Common myeloid progenitor, CD34-positive (primary cell): ENCODE results near the gene CDC42BPA.
"Not testable (repeated sequence)": the region's sequence is repeated elsewhere in the genome, so short reads cannot be mapped to it uniquely, and the experiment has no call there.

ENCODE experiments used
- CTCF ChIA-PET: fragments of 350-600 bp; sonication (Branson Sonifier 250); formaldehyde crosslinking; loops from one replicate; lab custom pipeline; 2021; ENCODE audit warnings: antibody characterized with exemption; lab: Charles Lee
- POLR2A ChIA-PET: fragments of 350-600 bp; sonication (Branson Sonifier 250); formaldehyde crosslinking; loops from one replicate; lab custom pipeline; 2021; ENCODE audit warnings: antibody characterized with exemption; lab: Charles Lee
- DNase-seq, 3 donors: peaks; one replicate each; pipeline versions ENCODE4 v3.0.0 to v3.0.0-alpha.2; 2013
- H3K27ac ChIP-seq, 2 experiments: 1 replicate in 1 of 2; 2 replicates in 1 of 2; pipeline ENCODE4 v1.7.0; 2013; ENCODE audit warnings: inconsistent platforms in 2 of 2, low read length in 2 of 2, mild to moderate bottlenecking in 2 of 2, low read depth in 1 of 2, moderate library complexity in 1 of 2; ENCODE audit not compliant: severe bottlenecking in 2 of 2, insufficient read depth in 1 of 2, poor library complexity in 1 of 2
- H3K27me3 ChIP-seq, 5 experiments: replicated peaks in 2 of 5; 1 replicate in 3 of 5; 2 replicates in 2 of 5; pipeline versions ENCODE4 v1.6.1 to v1.7.0; 2013; ENCODE audit warnings: low read length in 4 of 5, mild to moderate bottlenecking in 2 of 5, moderate library complexity in 2 of 5, inconsistent platforms in 1 of 5; ENCODE audit not compliant: insufficient read depth in 5 of 5, control insufficient read depth in 4 of 5
- H3K36me3 ChIP-seq, 4 experiments: 1 replicate in 2 of 4; 2 replicates in 2 of 4; pipeline versions ENCODE4 v1.6.1 to v1.7.0; 2013; ENCODE audit warnings: low read length in 3 of 4, control low read depth in 1 of 4, mild to moderate bottlenecking in 1 of 4; ENCODE audit not compliant: control insufficient read depth in 4 of 4, insufficient read depth in 4 of 4
- H3K4me1 ChIP-seq, 4 experiments: 1 replicate in 3 of 4; 2 replicates in 1 of 4; pipeline versions ENCODE4 v1.6.1 to v1.7.1; 2013; ENCODE audit warnings: low read length in 3 of 4, mild to moderate bottlenecking in 3 of 4, control low read depth in 1 of 4, inconsistent platforms in 1 of 4, moderate library complexity in 1 of 4; ENCODE audit not compliant: control insufficient read depth in 4 of 4, insufficient read depth in 4 of 4; ENCODE audit errors: control extremely low read depth in 1 of 4
- H3K4me3 ChIP-seq, 7 experiments: 1 replicate in 4 of 7; 2 replicates in 3 of 7; pipeline versions ENCODE4 v1.5.1 to v1.7.0; 2013; ENCODE audit warnings: mild to moderate bottlenecking in 7 of 7, low read length in 6 of 7, moderate library complexity in 6 of 7, inconsistent platforms in 2 of 7, low read depth in 2 of 7, control low read depth in 1 of 7; ENCODE audit not compliant: insufficient read depth in 4 of 7, control insufficient read depth in 1 of 7; ENCODE audit errors: extremely low read depth in 1 of 7
- H3K9me3 ChIP-seq, 5 experiments: 1 replicate in 4 of 5; 2 replicates in 1 of 5; pipeline versions ENCODE4 v1.6.1 to v1.7.1; 2013; ENCODE audit warnings: low read length in 4 of 5, mild to moderate bottlenecking in 2 of 5, inconsistent platforms in 1 of 5, low read depth in 1 of 5, moderate library complexity in 1 of 5; ENCODE audit not compliant: control insufficient read depth in 4 of 5, insufficient read depth in 2 of 5; ENCODE audit errors: control extremely low read depth in 1 of 5
- WGBS: methylation state at CpG from one replicate; pipeline ENCODE4 v1.1.5; 2013; ENCODE audit not compliant: insufficient coverage; 5-methylcytosine and 5-hydroxymethylcytosine counted together

The CDC42BPA gene

GRCh38 chr1:227357927-227358302, 39.6 kb upstream of the CDC42BPA start:
- no peak overlapping the region for H3K4me3 ChIP-seq
- POLR2A ChIA-PET = no interaction called here
- no peak for DNase-seq
- H3K27ac ChIP-seq = no peak overlapping the region
- WGBS = 100% methylated on average over 2 of the region's 6 CpGs
- H3K36me3 ChIP-seq = no peaks in the 10 kb centered on the region
- no peaks in the 10 kb centered on the region for H3K9me3 ChIP-seq
- CTCF ChIA-PET = interaction anchor here (0.7 kb wide), 1 partner anchor 933 kb away, joined by 3 read pairs; no protein-coding TSS in a partner anchor
- H3K4me1 ChIP-seq = no peaks in the 10 kb centered on the region
- peaks cover 0 to 3% (median 0%) of the 10 kb centered on the region in 5 experiments for H3K27me3 ChIP-seq

- no peak for DNase-seq
- Histone ChIP-seq H3K9me3 (no peaks in the 10 kb centered on the region), H3K27me3 (peaks cover 0 to 3% (median 0%) of the 10 kb centered on the region in 5 experiments), H3K27ac (peak overlapping the region in 1 of 2 experiments; percentile 11), H3K4me1 (no peaks in the 10 kb centered on the region), H3K36me3 (no peaks in the 10 kb centered on the region), H3K4me3 (no peak overlapping the region)
- ChIA-PET POLR2A (no interaction called here), CTCF (no interaction called here)
- WGBS = 83% methylated on average over 4 of the region's 7 CpGs
These were observed 39.1 kb upstream of the CDC42BPA start for GRCh38 chr1:227357171-227357926.

DNA sequence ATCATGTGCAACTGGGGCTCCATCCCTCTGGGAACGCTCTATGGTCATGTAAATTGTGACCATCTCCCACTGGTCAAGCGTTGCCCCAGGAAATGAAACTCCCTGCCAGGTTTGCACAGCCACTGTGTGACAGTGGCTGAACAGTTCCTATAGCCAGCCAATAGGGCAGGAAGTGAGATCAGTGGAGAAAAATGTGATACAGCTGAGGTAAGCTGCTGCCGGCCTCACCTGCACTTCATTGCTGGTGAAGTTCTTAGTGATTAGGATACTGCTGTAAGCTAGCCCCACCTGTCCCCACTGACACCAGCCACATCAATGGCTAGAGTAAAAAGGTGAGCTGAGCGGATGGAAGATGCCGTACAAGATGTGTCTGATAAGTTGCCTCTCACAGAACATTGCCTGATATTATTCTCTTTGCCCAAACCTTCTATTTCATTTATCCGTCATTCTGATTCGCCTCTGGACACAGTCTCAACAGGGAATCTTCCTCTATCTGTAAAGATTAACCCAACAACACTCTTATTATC, 38.4 kb upstream of the CDC42BPA start:
- no peaks in the 10 kb centered on the region for H3K36me3 ChIP-seq
- peak overlapping the region in 1 of 2 experiments; percentile 11 for H3K27ac ChIP-seq
- no peak for DNase-seq
- H3K27me3 ChIP-seq = peaks cover 0 to 3% (median 0%) of the 10 kb centered on the region in 5 experiments
- no peaks in the 10 kb centered on the region for H3K9me3 ChIP-seq
- no peaks in the 10 kb centered on the region for H3K4me1 ChIP-seq
- ChIA-PET POLR2A (no interaction called here), CTCF (no interaction called here)
- whole genome bisulfite sequencing = 100% methylated on average over 7 of the region's 7 CpGs
- no peak overlapping the region for H3K4me3 ChIP-seq

GRCh38 chr1:227355542-227356245, 37.4 kb upstream of the CDC42BPA start:
- H3K36me3 ChIP-seq = no peaks in the 10 kb centered on the region
- CTCF ChIA-PET = no interaction called here
- POLR2A ChIA-PET = no interaction called here
- no peak overlapping the region for H3K27ac ChIP-seq
- H3K9me3 ChIP-seq = no peaks in the 10 kb centered on the region
- no peaks in the 10 kb centered on the region for H3K4me1 ChIP-seq
- WGBS = 96% methylated on average over 14 of the region's 15 CpGs
- H3K4me3 ChIP-seq = no peak overlapping the region
- peaks cover 0 to 3% (median 0%) of the 10 kb centered on the region in 5 experiments for H3K27me3 ChIP-seq
- DNase-seq = no peak

- WGBS = 95% methylated on average over 3 of the region's 4 CpGs
- Histone ChIP-seq H3K27ac (no peak overlapping the region), H3K36me3 (no peaks in the 10 kb centered on the region), H3K9me3 (no peaks in the 10 kb centered on the region), H3K4me3 (no peak overlapping the region), H3K4me1 (no peaks in the 10 kb centered on the region), H3K27me3 (peaks cover 0 to 3% (median 0%) of the 10 kb centered on the region in 5 experiments)
- ChIA-PET CTCF (no interaction called here), POLR2A (no interaction called here)
- DNase-seq = no peak
These were observed 34.9 kb upstream of the CDC42BPA start for GRCh38 chr1:227353186-227353585.

- WGBS = no CpG with 5 or more reads among the region's 2 CpGs
- H3K27ac ChIP-seq, H3K36me3 ChIP-seq, H3K4me1 ChIP-seq, DNase-seq, H3K27me3 ChIP-seq, POLR2A ChIA-PET, H3K4me3 ChIP-seq, H3K9me3 ChIP-seq, CTCF ChIA-PET: not testable (repeated sequence)
These were observed 33.9 kb upstream of the CDC42BPA start for GRCh38 chr1:227352164-227352563.

DNA sequence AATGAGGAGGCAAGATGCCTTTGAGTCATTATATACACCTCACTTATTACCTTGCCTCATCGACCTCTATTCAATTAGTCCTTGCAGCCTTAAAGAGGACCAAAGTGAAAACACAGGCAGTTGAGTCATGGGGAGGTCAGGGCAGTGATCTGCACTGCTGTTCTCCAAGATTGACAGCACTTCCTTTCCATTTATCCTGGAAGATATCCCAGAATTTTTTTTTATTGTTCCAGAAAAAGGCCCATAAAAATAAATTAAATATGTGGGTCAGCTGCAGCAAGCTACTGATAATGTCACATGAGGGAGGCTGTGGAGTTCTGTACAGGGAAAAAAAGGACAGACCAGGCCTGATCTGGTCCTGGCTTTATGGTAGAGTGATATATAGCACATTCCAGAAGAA, 33.2 kb upstream of the CDC42BPA start:
- Histone ChIP-seq H3K9me3 (no peaks in the 10 kb centered on the region), H3K4me3 (no peak overlapping the region), H3K4me1 (no peaks in the 10 kb centered on the region), H3K27me3 (peaks cover 0 to 3% (median 0%) of the 10 kb centered on the region in 5 experiments), H3K27ac (no peak overlapping the region), H3K36me3 (no peaks in the 10 kb centered on the region)
- DNase-seq = no peak
- POLR2A ChIA-PET = no interaction called here
- WGBS = no CpG with 5 or more reads among the region's 1 CpG
- CTCF ChIA-PET = interaction anchor here (1.4 kb wide), 1 partner anchor 27 kb away, joined by 3 read pairs; no protein-coding TSS in a partner anchor
